ENCODE measurements around the gene IL1B. TPM values are rescaled to one million over a fixed set of nuclear protein-coding genes. Genes with fewer than 3 reads are reported as not detected.

The IL1B gene
- total RNA-seq, 1 experiment from 2014 or later, result 5.4 TPM

GRCh38 chr2:112843836-112844235 is 7.3 kb upstream of the IL1B start:
- ChIA-PET POLR2A (no interaction called here), CTCF (no interaction called here)
- Mint-ChIP-seq H3K27ac (ENCODE audit: low read depth, unreplicated experiment) (no peak overlapping the region), H3K4me3 (ENCODE audit: unreplicated experiment) (no peak overlapping the region), H3K4me1 (ENCODE audit: insufficient read depth, unreplicated experiment) (peaks cover 27% of the 10 kb centered on the region), H3K36me3 (ENCODE audit: insufficient read depth, unreplicated experiment) (no peaks in the 10 kb centered on the region), H3K27me3 (ENCODE audit: insufficient read depth, unreplicated experiment) (no peaks in the 10 kb centered on the region), H3K9me3 (ENCODE audit: unreplicated experiment) (no peaks in the 10 kb centered on the region)
- intact Hi-C loops (cut with micrococcal nuclease), result no loop called here
- DNase-seq (ENCODE audit: unreplicated experiment), result no peak
- BruUV-seq (replicated peaks), result no TSS peak
- TF ChIP-seq, protein P1, sequence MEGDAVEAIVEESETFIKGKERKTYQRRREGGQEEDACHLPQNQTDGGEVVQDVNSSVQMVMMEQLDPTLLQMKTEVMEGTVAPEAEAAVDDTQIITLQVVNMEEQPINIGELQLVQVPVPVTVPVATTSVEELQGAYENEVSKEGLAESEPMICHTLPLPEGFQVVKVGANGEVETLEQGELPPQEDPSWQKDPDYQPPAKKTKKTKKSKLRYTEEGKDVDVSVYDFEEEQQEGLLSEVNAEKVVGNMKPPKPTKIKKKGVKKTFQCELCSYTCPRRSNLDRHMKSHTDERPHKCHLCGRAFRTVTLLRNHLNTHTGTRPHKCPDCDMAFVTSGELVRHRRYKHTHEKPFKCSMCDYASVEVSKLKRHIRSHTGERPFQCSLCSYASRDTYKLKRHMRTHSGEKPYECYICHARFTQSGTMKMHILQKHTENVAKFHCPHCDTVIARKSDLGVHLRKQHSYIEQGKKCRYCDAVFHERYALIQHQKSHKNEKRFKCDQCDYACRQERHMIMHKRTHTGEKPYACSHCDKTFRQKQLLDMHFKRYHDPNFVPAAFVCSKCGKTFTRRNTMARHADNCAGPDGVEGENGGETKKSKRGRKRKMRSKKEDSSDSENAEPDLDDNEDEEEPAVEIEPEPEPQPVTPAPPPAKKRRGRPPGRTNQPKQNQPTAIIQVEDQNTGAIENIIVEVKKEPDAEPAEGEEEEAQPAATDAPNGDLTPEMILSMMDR (IDR thresholded peaks at IDR 0.05; ENCODE audit: unreplicated experiment), result no peak

DNA sequence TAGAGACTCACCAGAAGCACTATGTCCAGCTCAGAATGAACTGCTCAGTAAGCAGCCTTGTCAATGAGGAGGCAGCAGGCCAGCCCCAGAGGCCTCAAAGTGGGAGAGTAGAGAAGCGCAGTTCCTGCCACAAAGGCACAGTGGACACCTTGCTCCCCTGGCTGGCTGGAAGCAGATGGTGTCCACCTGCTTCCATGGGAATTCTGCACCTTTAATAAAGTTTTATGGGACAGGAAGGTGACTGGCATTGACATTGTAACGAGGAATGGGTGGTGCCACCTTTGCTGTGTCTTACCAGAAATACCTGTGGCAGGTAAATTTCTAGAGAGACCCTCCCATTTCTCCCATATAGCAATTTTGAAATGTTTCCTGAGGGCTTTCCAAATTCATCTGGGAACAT is 6.7 kb upstream of the IL1B start:
- Mint-ChIP-seq H3K36me3 (ENCODE audit: insufficient read depth, unreplicated experiment) (no peaks in the 10 kb centered on the region), H3K4me1 (ENCODE audit: insufficient read depth, unreplicated experiment) (peaks cover 31% of the 10 kb centered on the region), H3K27ac (ENCODE audit: low read depth, unreplicated experiment) (no peak overlapping the region), H3K27me3 (ENCODE audit: insufficient read depth, unreplicated experiment) (no peaks in the 10 kb centered on the region), H3K4me3 (ENCODE audit: unreplicated experiment) (no peak overlapping the region), H3K9me3 (ENCODE audit: unreplicated experiment) (no peaks in the 10 kb centered on the region)
- BruUV-seq (replicated peaks), result no TSS peak
- ChIA-PET POLR2A (no interaction called here), CTCF (interaction anchor here (0.6 kb wide), 1 partner anchor 67 kb away, joined by 4 read pairs; no protein-coding TSS in a partner anchor)
- TF ChIP-seq, protein P1 (IDR thresholded peaks at IDR 0.05; ENCODE audit: unreplicated experiment), result no peak
- DNase-seq (ENCODE audit: unreplicated experiment), result no peak
- intact Hi-C loops (cut with micrococcal nuclease), result no loop called here

DNA sequence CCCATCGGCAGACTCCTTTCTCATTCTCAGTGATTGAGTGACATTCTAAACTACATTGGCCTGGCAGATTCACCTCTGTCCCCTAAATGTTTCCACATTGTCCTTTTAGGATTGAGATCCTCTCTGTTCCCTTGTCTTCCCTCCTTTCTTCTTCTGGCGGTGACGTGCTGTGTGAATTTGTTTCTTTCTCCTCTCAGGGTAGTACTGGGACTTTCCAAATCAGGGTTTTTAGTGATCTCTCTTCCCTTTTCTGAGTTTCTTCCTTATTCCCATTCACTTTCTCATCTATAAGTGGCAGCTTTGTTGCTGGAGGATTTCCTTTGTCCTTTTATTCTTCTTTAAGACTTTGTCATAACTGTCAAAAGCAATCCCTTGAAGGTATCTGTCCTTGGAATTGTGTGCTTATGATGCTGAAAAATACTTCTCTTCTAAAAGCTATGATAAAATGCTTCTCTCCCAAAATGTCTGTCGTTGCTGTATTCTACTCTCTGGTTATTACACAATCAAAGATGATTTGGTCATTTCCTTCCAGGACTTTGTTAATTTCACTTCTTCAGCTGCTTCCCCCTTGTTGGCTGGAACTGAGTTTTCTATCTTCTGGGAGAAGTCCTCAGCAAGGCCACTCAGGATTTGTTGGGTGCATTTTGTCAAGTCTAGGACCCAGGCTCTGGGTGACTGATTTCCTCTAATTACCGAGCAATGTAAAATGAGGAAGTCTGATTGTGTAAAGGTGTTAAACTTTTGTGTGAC is 4.9 kb upstream of the IL1B start:
- Mint-ChIP-seq H3K27ac (ENCODE audit: low read depth, unreplicated experiment) (no peak overlapping the region), H3K4me3 (ENCODE audit: unreplicated experiment) (no peak overlapping the region), H3K27me3 (ENCODE audit: insufficient read depth, unreplicated experiment) (no peaks in the 10 kb centered on the region), H3K9me3 (ENCODE audit: unreplicated experiment) (no peaks in the 10 kb centered on the region), H3K36me3 (ENCODE audit: insufficient read depth, unreplicated experiment) (no peaks in the 10 kb centered on the region), H3K4me1 (ENCODE audit: insufficient read depth, unreplicated experiment) (peaks cover 39% of the 10 kb centered on the region)
- no peak for DNase-seq (ENCODE audit: unreplicated experiment)
- ChIA-PET CTCF (interaction anchor here (1.0 to 1.1 kb wide), 2 partner anchors 25 to 44 kb away, joined by 4 read pairs; no protein-coding TSS in a partner anchor), POLR2A (no interaction called here)
- intact Hi-C loops (cut with micrococcal nuclease), result no loop called here
- no TSS peak for BruUV-seq (replicated peaks)
- TF ChIP-seq, protein P1 (IDR thresholded peaks at IDR 0.05; ENCODE audit: unreplicated experiment), result no peak

- Mint-ChIP-seq H3K27me3 (ENCODE audit: insufficient read depth, unreplicated experiment) (no peaks in the 10 kb centered on the region), H3K4me1 (ENCODE audit: insufficient read depth, unreplicated experiment) (peaks cover 53% of the 10 kb centered on the region), H3K9me3 (ENCODE audit: unreplicated experiment) (no peaks in the 10 kb centered on the region), H3K36me3 (ENCODE audit: insufficient read depth, unreplicated experiment) (no peaks in the 10 kb centered on the region), H3K27ac (ENCODE audit: low read depth, unreplicated experiment) (no peak overlapping the region), H3K4me3 (ENCODE audit: unreplicated experiment) (no peak overlapping the region)
- no TSS peak for BruUV-seq (replicated peaks)
- intact Hi-C loops (cut with micrococcal nuclease), result no loop called here
- POLR2A ChIA-PET, result interaction anchor here (0.6 kb wide), 1 partner anchor 29 kb away, joined by 3 read pairs; no protein-coding TSS in a partner anchor
- TF ChIP-seq, protein P1 (IDR thresholded peaks at IDR 0.05; ENCODE audit: unreplicated experiment), result no peak
- no peak for DNase-seq (ENCODE audit: unreplicated experiment)
- CTCF ChIA-PET, result no interaction called here
These were observed 3.5 kb upstream of the IL1B start for GRCh38 chr2:112840068-112840445.
